LNCaP clone FGC (cell line): ENCODE results near the gene SGMS1.
A peak's percentile ranks its signal among the peaks of the same experiment; 100 is the strongest.

Experiments used
- DNase-seq: peaks from one replicate; pipeline ENCODE4 v3.0.0-alpha.2; 2011; ENCODE audit warnings: low read depth
- H3K4me3 ChIP-seq: 2 replicates; pipeline ENCODE4 v1.5.1; 2011; ENCODE audit warnings: mild to moderate bottlenecking, low read depth, low read length, control low read depth
- CTCF ChIP-seq: IDR thresholded peaks from 2 replicates; pipeline ENCODE4 v1.5.1; 2012; ENCODE audit warnings: mild to moderate bottlenecking; ENCODE audit not compliant: control insufficient read depth, insufficient read depth; ENCODE audit errors: extremely low read depth

SGMS1 gene

GRCh38 chr10:50615658-50616057 is 8.1 kb downstream of the SGMS1 start:
- DNase-seq = no peak
- H3K4me3 ChIP-seq = no peak overlapping the region
- TF ChIP-seq CTCF = no peak

- H3K4me3 ChIP-seq = no peak overlapping the region
- TF ChIP-seq CTCF = peak; percentile 40; the same call in 1 of the 2 replicates
- no peak for DNase-seq
Measured at GRCh38 chr10:50614444-50615137, 9.2 kb downstream of the SGMS1 start.

- no peak for TF ChIP-seq CTCF
- no peak for DNase-seq
- no peak overlapping the region for H3K4me3 ChIP-seq
Measured at GRCh38 chr10:50613726-50614443, 9.9 kb downstream of the SGMS1 start.

- no peak for TF ChIP-seq CTCF
- DNase-seq = no peak
- H3K4me3 ChIP-seq = no peak overlapping the region
Measured at GRCh38 chr10:50613150-50613549, 10.6 kb downstream of the SGMS1 start.

GRCh38 chr10:50610368-50610767 is 13.4 kb downstream of the SGMS1 start:
- no peak for TF ChIP-seq CTCF
- no peak overlapping the region for H3K4me3 ChIP-seq
- no peak for DNase-seq

GRCh38 chr10:50607356-50607925 is 16.3 kb downstream of the SGMS1 start:
- DNase-seq = no peak
- peak overlapping the region; percentile 2 for H3K4me3 ChIP-seq
- TF ChIP-seq CTCF = no peak
